ENCODE data around the gene MGMT. TPM values are rescaled to one million over a fixed set of nuclear protein-coding genes. Genes with fewer than 3 reads are reported as not detected.

MGMT gene
- total RNA-seq, 1 donor from 2014 or later, result 51.4 TPM

DNA sequence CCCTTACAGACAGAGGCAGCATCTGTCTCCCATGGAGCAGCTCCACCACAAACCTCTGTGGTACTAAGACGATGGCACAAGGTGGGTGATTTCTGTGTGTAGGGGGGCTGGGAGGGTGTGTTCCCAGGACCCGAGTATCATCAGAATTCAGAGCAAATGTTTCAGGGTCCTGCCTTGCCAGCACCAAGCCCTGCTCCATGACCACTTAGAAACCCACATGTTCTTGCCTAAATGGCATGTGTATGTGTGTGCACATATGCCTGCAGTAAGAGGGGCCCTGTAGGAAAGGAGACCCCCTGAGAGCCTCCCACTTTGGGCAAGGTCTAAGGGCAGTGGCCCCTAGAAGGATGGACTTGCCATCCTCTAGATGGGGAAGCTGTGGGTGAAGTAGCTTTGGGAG lies 17.1 kb upstream of the MGMT start:
- DNase-seq (ENCODE audit: low read depth), result no peak
- TF ChIP-seq, protein P1, sequence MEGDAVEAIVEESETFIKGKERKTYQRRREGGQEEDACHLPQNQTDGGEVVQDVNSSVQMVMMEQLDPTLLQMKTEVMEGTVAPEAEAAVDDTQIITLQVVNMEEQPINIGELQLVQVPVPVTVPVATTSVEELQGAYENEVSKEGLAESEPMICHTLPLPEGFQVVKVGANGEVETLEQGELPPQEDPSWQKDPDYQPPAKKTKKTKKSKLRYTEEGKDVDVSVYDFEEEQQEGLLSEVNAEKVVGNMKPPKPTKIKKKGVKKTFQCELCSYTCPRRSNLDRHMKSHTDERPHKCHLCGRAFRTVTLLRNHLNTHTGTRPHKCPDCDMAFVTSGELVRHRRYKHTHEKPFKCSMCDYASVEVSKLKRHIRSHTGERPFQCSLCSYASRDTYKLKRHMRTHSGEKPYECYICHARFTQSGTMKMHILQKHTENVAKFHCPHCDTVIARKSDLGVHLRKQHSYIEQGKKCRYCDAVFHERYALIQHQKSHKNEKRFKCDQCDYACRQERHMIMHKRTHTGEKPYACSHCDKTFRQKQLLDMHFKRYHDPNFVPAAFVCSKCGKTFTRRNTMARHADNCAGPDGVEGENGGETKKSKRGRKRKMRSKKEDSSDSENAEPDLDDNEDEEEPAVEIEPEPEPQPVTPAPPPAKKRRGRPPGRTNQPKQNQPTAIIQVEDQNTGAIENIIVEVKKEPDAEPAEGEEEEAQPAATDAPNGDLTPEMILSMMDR (conservative IDR thresholded peaks at IDR 0.05; ENCODE audit: low read depth, low read length), result no peak
- H3K4me3 ChIP-seq (ENCODE audit: low read depth, low read length), result no peak overlapping the region

GRCh38 chr10:129450391-129450790 lies 16.6 kb upstream of the MGMT start:
- TF ChIP-seq, protein P1 (conservative IDR thresholded peaks at IDR 0.05; ENCODE audit: low read depth, low read length), result no peak
- no peak for DNase-seq (ENCODE audit: low read depth)

GRCh38 chr10:129455625-129456024 lies 11.4 kb upstream of the MGMT start:
- no peak overlapping the region for H3K4me3 ChIP-seq (ENCODE audit: low read depth, low read length)
- DNase-seq (ENCODE audit: low read depth), result no peak
- TF ChIP-seq, protein P1 (conservative IDR thresholded peaks at IDR 0.05; ENCODE audit: low read depth, low read length), result no peak

More at GRCh38 chr10:129450391-129450790, 16.6 kb upstream of the MGMT start:
- no peak overlapping the region for H3K4me3 ChIP-seq (ENCODE audit: low read depth, low read length)

GRCh38 chr10:129459762-129460539 lies 7.1 kb upstream of the MGMT start:
- TF ChIP-seq, protein P1 (conservative IDR thresholded peaks at IDR 0.05; ENCODE audit: low read depth, low read length), result no peak
- H3K4me3 ChIP-seq (ENCODE audit: low read depth, low read length), result no peak overlapping the region
- no peak for DNase-seq (ENCODE audit: low read depth)

- TF ChIP-seq, protein P1 (conservative IDR thresholded peaks at IDR 0.05; ENCODE audit: low read depth, low read length), result no peak
- no peak overlapping the region for H3K4me3 ChIP-seq (ENCODE audit: low read depth, low read length)
- DNase-seq (ENCODE audit: low read depth), result no peak
These were observed 4.7 kb upstream of the MGMT start for GRCh38 chr10:129462257-129462795.

DNA sequence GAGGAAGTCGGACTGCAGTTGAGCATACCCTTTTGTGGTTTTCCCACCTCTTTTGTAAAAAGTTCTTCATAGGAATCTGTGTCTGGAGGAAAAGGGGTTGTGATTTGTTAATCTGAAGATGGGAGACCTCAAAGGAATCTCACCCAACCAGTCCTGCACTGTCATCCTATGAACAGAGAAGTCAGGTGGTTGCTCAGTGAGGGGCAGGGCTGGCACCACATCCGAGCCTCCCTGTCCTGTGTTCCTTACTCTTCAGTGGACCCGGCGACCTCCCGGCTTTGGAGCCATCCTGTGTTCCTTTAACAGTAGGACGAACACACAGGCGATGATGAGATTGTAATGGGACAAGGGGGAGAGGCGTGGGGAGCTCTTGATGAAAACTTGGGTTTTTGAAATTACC lies 2.8 kb upstream of the MGMT start:
- no peak for DNase-seq (ENCODE audit: low read depth)
- H3K4me3 ChIP-seq (ENCODE audit: low read depth, low read length), result no peak overlapping the region
- TF ChIP-seq, protein P1 (conservative IDR thresholded peaks at IDR 0.05; ENCODE audit: low read depth, low read length), result no peak

Data from epithelial cell of proximal tubule (primary cell).